ENCODE data around the gene GREM2. TPM values are rescaled to one million over a fixed set of nuclear protein-coding genes. Genes with fewer than 3 reads are reported as not detected.

Gene GREM2
- total RNA-seq, 1 donor from 2014 or later, result not detected

GRCh38 chr1:240508201-240508600 lies 103.8 kb downstream of the GREM2 start:
- intact Hi-C loops (cut with DNase I), result no loop called here
- DNase-seq (ENCODE audit: low spot score), result no peak

DNA sequence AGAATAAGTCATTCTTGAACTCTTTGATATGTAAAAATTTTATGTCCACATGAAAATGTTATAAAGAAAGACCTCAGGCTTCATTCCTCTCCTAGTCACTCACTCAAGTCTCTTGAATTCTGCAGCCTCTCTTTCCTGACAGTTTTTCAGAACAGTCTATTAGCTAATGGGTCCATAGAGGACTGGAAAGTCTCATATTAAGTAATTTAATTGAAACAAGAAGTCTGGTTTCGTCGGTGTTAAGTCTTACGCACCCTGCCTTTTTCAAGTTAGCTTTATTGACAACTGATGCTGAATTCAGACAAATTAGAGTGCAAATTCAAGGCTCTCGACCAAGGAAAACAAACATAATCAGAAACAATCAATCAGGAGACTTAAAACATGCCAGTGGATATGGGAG lies 105.8 kb downstream of the GREM2 start:
- no peak for DNase-seq (ENCODE audit: low spot score)
- intact Hi-C loops (cut with DNase I), result no loop called here

GRCh38 chr1:240503558-240503957 lies 108.4 kb downstream of the GREM2 start:
- intact Hi-C loops (cut with DNase I), result no loop called here

GRCh38 chr1:240503036-240503435 lies 108.9 kb downstream of the GREM2 start:
- intact Hi-C loops (cut with DNase I), result no loop called here
- no peak for DNase-seq (ENCODE audit: low spot score)

More at GRCh38 chr1:240503558-240503957, 108.4 kb downstream of the GREM2 start:
- no peak for DNase-seq (ENCODE audit: low spot score)

DNA sequence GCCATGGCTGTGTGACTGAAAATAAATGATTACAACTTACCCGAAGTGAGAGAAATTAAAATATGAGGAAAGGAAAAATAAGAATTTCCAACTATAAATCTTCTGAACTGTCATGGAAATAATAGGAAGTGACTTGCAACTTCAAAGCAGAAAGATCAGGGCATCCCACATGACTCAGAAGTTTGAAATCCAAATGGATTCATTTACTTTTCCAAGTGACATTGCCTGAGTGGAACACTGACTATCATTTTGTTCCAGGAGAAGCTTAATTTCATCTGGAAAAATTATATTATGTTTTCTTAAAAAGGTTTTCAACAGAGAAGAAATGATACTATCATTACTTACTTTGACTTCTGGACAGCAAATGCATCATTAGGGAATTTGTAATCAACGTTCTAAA lies 110.8 kb downstream of the GREM2 start:
- intact Hi-C loops (cut with DNase I), result no loop called here
- DNase-seq (ENCODE audit: low spot score), result no peak

GRCh38 chr1:240500647-240501046 lies 111.3 kb downstream of the GREM2 start:
- DNase-seq (ENCODE audit: low spot score), result no peak
- intact Hi-C loops (cut with DNase I), result no loop called here

GRCh38 chr1:240499012-240499411 lies 112.9 kb downstream of the GREM2 start:
- intact Hi-C loops (cut with DNase I), result no loop called here
- DNase-seq (ENCODE audit: low spot score), result no peak

DNA sequence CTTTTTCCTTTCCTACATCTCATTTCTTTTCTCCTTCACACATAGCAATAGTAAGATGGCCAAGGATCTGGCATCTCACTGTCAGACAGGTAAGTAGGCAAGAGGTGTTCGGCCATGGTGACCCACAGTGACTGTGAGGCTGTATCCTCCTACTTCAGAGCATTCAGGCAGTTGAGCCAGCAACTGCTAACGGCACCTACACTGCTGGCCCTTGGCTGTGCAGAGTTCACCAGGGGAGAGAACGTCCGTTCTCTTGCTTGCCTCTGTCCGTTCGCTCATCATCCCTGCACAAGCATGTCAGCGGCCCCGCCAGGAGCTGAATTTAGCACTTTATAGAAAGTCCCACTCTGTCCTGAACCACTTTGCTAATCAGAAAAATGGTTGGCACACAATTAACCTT lies 113.6 kb downstream of the GREM2 start:
- DNase-seq (ENCODE audit: low spot score), result no peak
- intact Hi-C loops (cut with DNase I), result no loop called here

DNA sequence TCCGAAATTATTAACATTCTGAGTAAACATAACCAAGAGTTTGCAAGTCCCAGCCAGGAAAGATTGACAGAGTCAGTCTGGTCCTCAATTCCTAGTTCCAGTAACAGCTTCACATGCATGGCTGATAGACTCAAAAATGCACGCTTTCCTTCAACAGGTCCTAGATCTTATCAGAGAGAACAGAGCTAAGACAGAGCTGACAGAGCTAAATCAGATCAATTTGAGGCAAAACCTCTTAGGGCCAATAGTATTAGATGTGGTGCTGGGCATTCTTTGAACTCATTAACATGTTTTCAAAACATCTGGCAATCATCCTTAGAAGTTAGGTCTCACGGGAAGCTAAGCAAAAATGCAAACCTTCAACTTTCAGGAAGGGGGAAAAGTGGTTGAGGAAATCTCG lies 114.0 kb downstream of the GREM2 start:
- DNase-seq (ENCODE audit: low spot score), result no peak
- intact Hi-C loops (cut with DNase I), result no loop called here

DNA sequence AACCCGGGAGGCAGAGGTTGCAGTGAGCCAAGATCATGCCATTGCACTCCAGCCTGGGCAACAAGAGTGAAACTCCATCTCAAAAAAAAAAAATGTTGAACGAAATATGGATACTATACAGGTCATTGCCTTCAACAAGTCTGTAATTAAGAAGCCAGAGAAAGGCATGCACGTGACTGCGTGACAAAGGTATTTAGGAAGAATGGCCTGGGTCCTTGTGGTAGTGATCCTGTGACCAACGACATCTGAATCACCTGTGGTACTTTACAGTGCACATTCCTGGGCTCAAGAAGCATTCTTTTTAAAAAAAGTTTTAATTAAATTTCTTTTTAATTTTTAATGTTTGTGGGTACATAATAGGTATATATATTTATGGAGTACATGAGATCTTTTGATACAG lies 115.0 kb downstream of the GREM2 start:
- intact Hi-C loops (cut with DNase I), result no loop called here

DNA sequence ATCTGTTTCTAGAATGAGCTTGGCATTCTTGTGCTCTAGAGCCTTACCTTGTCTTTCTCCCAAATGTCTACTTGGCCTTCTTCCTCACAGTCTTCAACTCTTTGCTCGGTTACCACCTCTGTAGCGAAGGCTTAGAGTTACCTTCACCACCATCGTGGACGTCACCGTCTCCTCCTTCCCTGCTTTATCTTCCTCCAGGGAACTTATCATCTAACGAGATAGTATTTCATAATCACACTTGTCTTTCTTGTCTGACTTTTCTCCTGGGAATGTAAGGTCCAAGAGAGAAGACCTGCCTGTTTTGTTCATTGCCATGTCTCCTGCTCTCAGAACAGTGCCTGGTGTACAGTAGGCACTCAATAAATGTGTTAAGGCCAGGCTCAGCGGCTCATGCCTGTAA lies 115.6 kb downstream of the GREM2 start:
- intact Hi-C loops (cut with DNase I), result no loop called here
- no peak for DNase-seq (ENCODE audit: low spot score)

More for the DNA sequence above, 115.0 kb downstream of the GREM2 start:
- DNase-seq (ENCODE audit: low spot score), result no peak

- intact Hi-C loops (cut with DNase I), result no loop called here
These were observed 116.4 kb downstream of the GREM2 start for GRCh38 chr1:240495601-240496000.

DNA sequence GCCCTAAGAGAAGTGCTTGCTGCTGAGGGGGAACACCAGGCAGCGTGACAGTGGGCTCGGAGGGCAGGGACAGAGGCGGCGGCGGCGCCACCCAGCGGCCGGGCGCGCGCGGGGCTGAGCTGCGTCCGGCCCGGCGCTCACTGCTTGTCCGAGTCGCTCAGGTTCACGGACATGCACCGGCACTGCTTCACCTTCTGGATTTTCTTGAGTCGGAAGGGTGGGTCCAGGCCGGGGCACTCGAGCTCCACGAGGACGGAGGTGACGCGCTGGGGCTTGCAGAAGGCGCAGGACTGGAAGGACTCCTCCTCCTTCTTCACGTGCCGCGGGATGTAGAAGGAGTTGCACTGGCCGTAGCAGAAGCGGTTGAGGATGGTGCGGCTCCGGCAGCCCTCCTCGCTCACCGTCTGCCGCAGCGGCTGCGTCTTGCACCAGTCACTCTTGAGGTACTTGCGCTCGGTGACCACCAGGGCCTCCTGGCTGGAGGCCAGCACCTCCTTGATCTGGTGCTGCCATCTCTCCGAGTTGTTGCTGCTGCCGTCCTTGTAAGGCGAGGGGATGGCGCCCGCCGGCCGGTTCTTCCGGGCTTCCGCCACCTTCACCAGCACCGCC lies 119.0 kb downstream of the GREM2 start:
- DNase-seq (ENCODE audit: low spot score), result no peak

More at GRCh38 chr1:240495601-240496000, 116.4 kb downstream of the GREM2 start:
- DNase-seq (ENCODE audit: low spot score), result no peak

GRCh38 chr1:240491796-240492195 lies 120.2 kb downstream of the GREM2 start:
- no peak for DNase-seq (ENCODE audit: low spot score)
- intact Hi-C loops (cut with DNase I), result no loop called here

More for the DNA sequence above, 119.0 kb downstream of the GREM2 start:
- intact Hi-C loops (cut with DNase I), result no loop called here

GRCh38 chr1:240491156-240491555 lies 120.8 kb downstream of the GREM2 start:
- DNase-seq (ENCODE audit: low spot score), result no peak
- intact Hi-C loops (cut with DNase I), result no loop called here

DNA sequence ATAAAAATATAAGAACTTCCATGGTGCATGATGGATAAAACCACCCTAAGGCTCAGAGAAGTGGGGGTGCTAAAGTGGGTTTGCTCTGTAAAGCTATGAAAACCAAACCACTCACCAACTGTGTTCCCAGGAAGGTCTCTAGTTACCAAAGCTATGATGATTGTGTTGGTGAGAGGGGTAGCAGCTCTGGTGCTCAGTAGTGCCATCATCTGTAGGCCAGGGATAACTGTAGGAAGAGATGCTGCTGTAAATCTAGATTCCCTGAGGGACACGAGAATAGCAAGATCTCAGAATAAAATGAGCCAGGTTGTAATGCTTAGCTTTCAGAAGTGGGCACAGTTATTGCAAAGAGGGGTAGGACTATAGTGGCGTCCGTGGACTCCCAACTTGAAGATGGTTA lies 124.5 kb downstream of the GREM2 start:
- no peak for DNase-seq (ENCODE audit: low spot score)
- intact Hi-C loops (cut with DNase I), result no loop called here

- DNase-seq (ENCODE audit: low spot score), result no peak
- intact Hi-C loops (cut with DNase I), result no loop called here
These were observed 125.3 kb downstream of the GREM2 start for GRCh38 chr1:240486611-240487010.

- DNase-seq (ENCODE audit: low spot score), result no peak
- intact Hi-C loops (cut with DNase I), result no loop called here
These were observed 127.0 kb downstream of the GREM2 start for GRCh38 chr1:240484804-240485443.

- intact Hi-C loops (cut with DNase I), result no loop called here
- DNase-seq (ENCODE audit: low spot score), result no peak
These were observed 133.4 kb downstream of the GREM2 start for GRCh38 chr1:240478536-240478935.

DNA sequence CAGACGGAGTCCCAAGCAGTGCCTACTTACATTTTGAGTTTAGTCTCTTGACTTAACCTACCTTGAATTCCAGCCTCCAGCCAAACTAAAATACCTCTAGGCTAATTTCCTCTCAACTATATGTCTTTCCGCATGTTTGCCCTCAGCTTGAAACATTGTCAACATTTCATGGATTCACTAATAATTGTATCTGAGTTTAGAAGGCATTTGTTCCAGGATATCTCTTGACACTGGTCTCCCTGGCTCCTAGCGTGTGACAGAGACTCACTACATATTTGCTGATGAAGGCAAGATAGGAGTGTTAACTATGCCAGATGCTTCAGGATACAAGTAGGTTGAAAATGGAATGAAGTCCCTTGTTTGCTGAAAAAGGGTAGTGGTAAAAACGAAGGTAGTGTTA lies 136.1 kb downstream of the GREM2 start:
- intact Hi-C loops (cut with DNase I), result no loop called here
- DNase-seq (ENCODE audit: low spot score), result no peak

DNA sequence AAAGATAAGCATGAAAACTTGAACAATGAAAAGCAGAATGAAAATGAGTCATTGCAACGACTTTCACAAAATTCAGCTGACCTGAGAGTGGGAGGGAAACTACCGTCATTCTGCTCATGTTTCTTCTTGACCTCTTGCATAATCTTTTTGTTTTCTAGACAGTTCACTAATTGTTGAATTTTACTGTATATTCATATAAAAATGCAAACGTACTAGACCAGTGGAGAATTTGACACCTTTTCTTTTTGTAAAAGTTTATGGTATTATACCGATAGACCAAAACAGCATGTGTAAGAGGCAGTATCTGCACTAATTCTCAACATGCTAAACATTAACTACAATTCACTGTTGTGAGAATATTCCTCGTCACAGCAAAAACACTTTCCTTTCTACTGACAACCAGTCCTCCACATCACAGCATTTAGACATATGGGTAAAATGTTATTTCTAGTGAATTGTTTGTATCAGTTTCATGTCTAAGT lies 137.8 kb downstream of the GREM2 start:
- no peak for DNase-seq (ENCODE audit: low spot score)
- intact Hi-C loops (cut with DNase I), result no loop called here

Data from cardiac septum (tissue), 1 donor.